ENCODE results near the gene INPP1. TPM values are rescaled to one million over a fixed set of nuclear protein-coding genes. Genes with fewer than 3 reads are reported as not detected.

The INPP1 gene
- total RNA-seq, 1 experiment from 2014 or later = 4.3 TPM

DNA sequence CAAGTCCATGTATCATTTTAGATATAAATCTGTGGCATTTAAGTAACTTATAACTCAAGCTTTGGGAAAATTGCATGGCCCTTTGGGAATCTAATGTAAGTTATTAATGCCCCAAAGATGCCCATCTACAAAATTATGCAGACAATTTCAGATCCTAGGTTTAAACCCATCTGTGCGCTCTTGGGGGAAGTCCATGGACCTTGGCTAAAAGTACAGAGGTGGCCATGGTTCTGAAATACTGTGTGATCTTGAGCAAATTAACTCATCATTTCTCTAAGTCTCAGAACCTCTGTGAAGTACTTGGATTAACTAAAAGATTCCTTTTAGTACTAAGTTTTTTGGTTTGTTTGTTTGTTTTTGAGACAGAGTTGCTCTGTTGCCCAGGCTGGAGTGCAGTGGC lies 19.5 kb downstream of the INPP1 start:
- no peak overlapping the region for H2BK5ac ChIP-seq (ENCODE audit: insufficient read length, low read length)
- no peak overlapping the region for H2BK20ac ChIP-seq (ENCODE audit: low read depth, low read length, poor library complexity, severe bottlenecking)
- TF ChIP-seq, protein P1, sequence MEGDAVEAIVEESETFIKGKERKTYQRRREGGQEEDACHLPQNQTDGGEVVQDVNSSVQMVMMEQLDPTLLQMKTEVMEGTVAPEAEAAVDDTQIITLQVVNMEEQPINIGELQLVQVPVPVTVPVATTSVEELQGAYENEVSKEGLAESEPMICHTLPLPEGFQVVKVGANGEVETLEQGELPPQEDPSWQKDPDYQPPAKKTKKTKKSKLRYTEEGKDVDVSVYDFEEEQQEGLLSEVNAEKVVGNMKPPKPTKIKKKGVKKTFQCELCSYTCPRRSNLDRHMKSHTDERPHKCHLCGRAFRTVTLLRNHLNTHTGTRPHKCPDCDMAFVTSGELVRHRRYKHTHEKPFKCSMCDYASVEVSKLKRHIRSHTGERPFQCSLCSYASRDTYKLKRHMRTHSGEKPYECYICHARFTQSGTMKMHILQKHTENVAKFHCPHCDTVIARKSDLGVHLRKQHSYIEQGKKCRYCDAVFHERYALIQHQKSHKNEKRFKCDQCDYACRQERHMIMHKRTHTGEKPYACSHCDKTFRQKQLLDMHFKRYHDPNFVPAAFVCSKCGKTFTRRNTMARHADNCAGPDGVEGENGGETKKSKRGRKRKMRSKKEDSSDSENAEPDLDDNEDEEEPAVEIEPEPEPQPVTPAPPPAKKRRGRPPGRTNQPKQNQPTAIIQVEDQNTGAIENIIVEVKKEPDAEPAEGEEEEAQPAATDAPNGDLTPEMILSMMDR (conservative IDR thresholded peaks at IDR 0.05) = no peak
- H4K5ac ChIP-seq (ENCODE audit: insufficient read length, low read depth, low read length) = no peak overlapping the region
- no peak overlapping the region for H3K4ac ChIP-seq (ENCODE audit: low read depth, low read length)
- H3K36me3 Mint-ChIP-seq (ENCODE audit: insufficient read depth in 1 of 3, low read depth in 3 of 3) = no peaks in the 10 kb centered on the region
- H3K23ac ChIP-seq (ENCODE audit: insufficient read length, low read depth, low read length) = no peak overlapping the region
- WGBS (ENCODE audit: extremely low coverage, insufficient read length, low lambda C conversion rate) = no CpG with 5 or more reads among the region's 1 CpG
- H3K4me3 Mint-ChIP-seq = no peak overlapping the region
- no peaks in the 10 kb centered on the region for H3K4me1 ChIP-seq (ENCODE audit: insufficient read depth, low read length)
- no peak overlapping the region for H3K14ac ChIP-seq (ENCODE audit: insufficient read depth, low read length)
- no peak overlapping the region for H3K9ac ChIP-seq (ENCODE audit: extremely low read depth, insufficient read length, low read length)
- no peaks in the 10 kb centered on the region for H3K27me3 ChIP-seq (ENCODE audit: insufficient read depth, low read length)
- H3K23me2 ChIP-seq (ENCODE audit: insufficient read length, low read depth, low read length, poor library complexity, severe bottlenecking) = no peaks in the 10 kb centered on the region
- H3T11ph ChIP-seq (ENCODE audit: low read length) = no peak overlapping the region
- no peak overlapping the region for H3K27ac Mint-ChIP-seq
- no peak overlapping the region for H3K56ac ChIP-seq (ENCODE audit: insufficient read length, low read depth, low read length)
- H2BK120ac ChIP-seq (ENCODE audit: low read depth, low read length, poor library complexity, severe bottlenecking) = no peak overlapping the region
- no peak overlapping the region for H3K18ac ChIP-seq (ENCODE audit: insufficient read length, low read depth, low read length)
- H2AK5ac ChIP-seq (ENCODE audit: insufficient read length, low read length) = no peak overlapping the region
- H3K4me1 Mint-ChIP-seq = peaks cover 3 to 6% of the 10 kb centered on the region in 2 experiments; a peak in 3 of 4 replicates
- no peaks in the 10 kb centered on the region for H3K9me3 Mint-ChIP-seq
- no peak overlapping the region for H3K4me2 ChIP-seq (ENCODE audit: insufficient read depth, insufficient read length, low read length)
- H2AFZ ChIP-seq (ENCODE audit: low read length) = no peak overlapping the region
- H2BK12ac ChIP-seq (ENCODE audit: insufficient read length, low read depth, low read length) = no peak overlapping the region
- H3K27ac ChIP-seq (ENCODE audit: insufficient read length, low read depth, low read length) = no peak overlapping the region
- H2BK15ac ChIP-seq (ENCODE audit: low read depth, low read length) = no peak overlapping the region
- no peaks in the 10 kb centered on the region for H3K79me2 ChIP-seq (ENCODE audit: insufficient read depth, low read length)
- no peaks in the 10 kb centered on the region for H4K20me1 ChIP-seq (ENCODE audit: control insufficient read depth, insufficient read depth, insufficient read length)
- no peak overlapping the region for H4K91ac ChIP-seq (ENCODE audit: insufficient read length, low read depth, low read length)
- no peak for DNase-seq
- no peak overlapping the region for H4K8ac ChIP-seq (replicated peaks; ENCODE audit: insufficient read length, low read depth, low read length)
- H3K9me3 ChIP-seq (ENCODE audit: control insufficient read depth, low read depth, low read length) = no peaks in the 10 kb centered on the region
- H3K27me3 Mint-ChIP-seq (ENCODE audit: low read depth) = no peaks in the 10 kb centered on the region
- no peaks in the 10 kb centered on the region for H3K79me1 ChIP-seq (ENCODE audit: insufficient read depth, low read depth, low read length, poor library complexity, severe bottlenecking)

Measured in H9 (cell line).